Mammary epithelial cell (primary cell): ENCODE measurements around the gene PAF1.

Experiments used
- EZH2 ChIP-seq: IDR thresholded peaks from 2 replicates; pipeline ENCODE4 v1.6.1; 2012; ENCODE audit warnings: low read length, inconsistent platforms, borderline replicate concordance
- TF ChIP-seq, protein P1 (sequence below), 2 donors: IDR thresholded peaks in 1 of 2; conservative IDR thresholded peaks in 1 of 2; 2 replicates each; pipeline ENCODE4 v1.5.1; 2011 to 2012; ENCODE audit warnings: inconsistent platforms in 2 of 2, low read length in 2 of 2, mild to moderate bottlenecking in 2 of 2, control low read depth in 1 of 2, low read depth in 1 of 2; ENCODE audit not compliant: insufficient read depth in 1 of 2; ENCODE audit errors: extremely low read depth in 1 of 2

DNA sequence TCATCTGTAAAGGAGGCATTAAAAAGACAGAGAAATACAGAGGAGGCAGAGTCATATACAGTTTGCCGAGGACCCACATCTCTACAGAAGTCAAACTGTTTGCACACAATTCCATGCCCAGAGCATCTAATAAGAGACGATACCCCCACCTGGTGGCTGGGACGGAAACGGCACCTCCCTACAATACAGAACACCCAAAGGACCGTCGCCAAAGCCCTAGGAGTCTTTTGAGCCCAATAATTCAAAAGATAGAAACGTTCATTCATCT lies 20.9 kb upstream of the PAF1 start:
- no peak for TF ChIP-seq EZH2
- TF ChIP-seq, protein P1, sequence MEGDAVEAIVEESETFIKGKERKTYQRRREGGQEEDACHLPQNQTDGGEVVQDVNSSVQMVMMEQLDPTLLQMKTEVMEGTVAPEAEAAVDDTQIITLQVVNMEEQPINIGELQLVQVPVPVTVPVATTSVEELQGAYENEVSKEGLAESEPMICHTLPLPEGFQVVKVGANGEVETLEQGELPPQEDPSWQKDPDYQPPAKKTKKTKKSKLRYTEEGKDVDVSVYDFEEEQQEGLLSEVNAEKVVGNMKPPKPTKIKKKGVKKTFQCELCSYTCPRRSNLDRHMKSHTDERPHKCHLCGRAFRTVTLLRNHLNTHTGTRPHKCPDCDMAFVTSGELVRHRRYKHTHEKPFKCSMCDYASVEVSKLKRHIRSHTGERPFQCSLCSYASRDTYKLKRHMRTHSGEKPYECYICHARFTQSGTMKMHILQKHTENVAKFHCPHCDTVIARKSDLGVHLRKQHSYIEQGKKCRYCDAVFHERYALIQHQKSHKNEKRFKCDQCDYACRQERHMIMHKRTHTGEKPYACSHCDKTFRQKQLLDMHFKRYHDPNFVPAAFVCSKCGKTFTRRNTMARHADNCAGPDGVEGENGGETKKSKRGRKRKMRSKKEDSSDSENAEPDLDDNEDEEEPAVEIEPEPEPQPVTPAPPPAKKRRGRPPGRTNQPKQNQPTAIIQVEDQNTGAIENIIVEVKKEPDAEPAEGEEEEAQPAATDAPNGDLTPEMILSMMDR (conservative IDR thresholded peaks at IDR 0.05 in 1 of 2, IDR thresholded peaks at IDR 0.05 in 1 of 2; ENCODE audit: extremely low read depth in 1 of 2, insufficient read depth in 1 of 2, low read depth in 1 of 2, low read length in 2 of 2): peak; percentile 88 to 90
